GM18499 (cell line): ENCODE results near the gene MT1M.
"Not testable (repeated sequence)": the region's sequence is repeated elsewhere in the genome, so short reads cannot be mapped to it uniquely, and the experiment has no call there.

Experiments
- ATAC-seq: cut with Tn5 transposase; IDR thresholded peaks from one replicate; pipeline ENCODE4 v1.9.1; 2021; ENCODE audit warnings: moderate number of reproducible peaks; ENCODE audit not compliant: insufficient read depth, unreplicated experiment

The MT1M gene

GRCh38 chr16:56645311-56645710, 12.9 kb downstream of the MT1M start:
- ATAC-seq: no peak

- no peak for ATAC-seq
Measured at GRCh38 chr16:56645838-56646237, 13.4 kb downstream of the MT1M start.

GRCh38 chr16:56647641-56648431, 15.4 kb downstream of the MT1M start:
- no peak for ATAC-seq

GRCh38 chr16:56649271-56649670, 16.8 kb downstream of the MT1M start:
- ATAC-seq: no peak

- no peak for ATAC-seq
Measured at GRCh38 chr16:56649820-56650219, 17.4 kb downstream of the MT1M start.

- ATAC-seq: no peak
Measured at GRCh38 chr16:56651586-56651985, 19.1 kb downstream of the MT1M start, which contains the start of gene MT1B. MT1B (plus strand) TSS chr16:56651886; CDS start chr16:56651954, 68 bp downstream.

- ATAC-seq: no peak
Measured at GRCh38 chr16:56652600-56652999, 20.1 kb downstream of the MT1M start.

- no peak for ATAC-seq
Measured at GRCh38 chr16:56653218-56653617, 20.8 kb downstream of the MT1M start.

GRCh38 chr16:56657555-56658326, 25.3 kb downstream of the MT1M start, which contains the start of gene MT1F:
MT1F (plus strand) TSS chr16:56657959; CDS start chr16:56658059, 100 bp downstream.
- ATAC-seq: no peak

GRCh38 chr16:56658327-56658875, 25.9 kb downstream of the MT1M start:
- no peak for ATAC-seq

GRCh38 chr16:56662357-56663354, 30.2 kb downstream of the MT1M start:
- ATAC-seq: no peak

GRCh38 chr16:56664506-56664905, 32.0 kb downstream of the MT1M start:
- ATAC-seq: no peak

- ATAC-seq: not testable (repeated sequence)
Measured at GRCh38 chr16:56665286-56666261, 33.1 kb downstream of the MT1M start.

GRCh38 chr16:56667581-56668571, 35.4 kb downstream of the MT1M start, which contains the start of gene MT1G:
MT1G (minus strand) TSS chr16:56668065; CDS start chr16:56667993, 72 bp downstream.
- ATAC-seq: no peak

- ATAC-seq: no peak
Measured at GRCh38 chr16:56669005-56669839, 36.8 kb downstream of the MT1M start, which contains the start of gene MT1H. MT1H (plus strand) TSS chr16:56669814; CDS start chr16:56669885, 71 bp downstream.

GRCh38 chr16:56669840-56670619, 37.6 kb downstream of the MT1M start:
- ATAC-seq: no peak
